GM19452 (cell line): ENCODE results near the gene UQCR11.
"Not testable (repeated sequence)": the region's sequence is repeated elsewhere in the genome, so short reads cannot be mapped to it uniquely, and the experiment has no call there.

Experiments
- ATAC-seq: cut with Tn5 transposase; IDR thresholded peaks from one replicate; pipeline ENCODE4 v1.9.1; 2021; ENCODE audit not compliant: unreplicated experiment

UQCR11 gene

GRCh38 chr19:1605236-1606137, at the start of gene UQCR11:
Gene UQCR11 (minus strand): TSS chr19:1605462. CDS start chr19:1605409, 53 bp downstream.
- ATAC-seq, result peak; percentile 88

- no peak for ATAC-seq
Measured at GRCh38 chr19:1654178-1654792, 49.0 kb upstream of the UQCR11 start.

- no peak for ATAC-seq
Measured at GRCh38 chr19:1653300-1653628, 48.0 kb upstream of the UQCR11 start.

- peak; percentile 65 for ATAC-seq
Measured at GRCh38 chr19:1652471-1653299, 47.4 kb upstream of the UQCR11 start, which contains the start of gene TCF3. Gene TCF3 (minus strand): TSS chr19:1652615. CDS start chr19:1650248, 2,367 bp downstream.

GRCh38 chr19:1651568-1652291, 46.5 kb upstream of the UQCR11 start:
- no peak for ATAC-seq

GRCh38 chr19:1650650-1651567, 45.6 kb upstream of the UQCR11 start:
- ATAC-seq, result no peak

GRCh38 chr19:1649706-1650649, 44.7 kb upstream of the UQCR11 start:
- no peak for ATAC-seq

GRCh38 chr19:1648920-1649541, 43.8 kb upstream of the UQCR11 start:
- ATAC-seq, result no peak

- ATAC-seq, result no peak
Measured at GRCh38 chr19:1648459-1648849, 43.2 kb upstream of the UQCR11 start.

GRCh38 chr19:1647501-1648458, 42.5 kb upstream of the UQCR11 start:
- ATAC-seq, result no peak

- ATAC-seq, result no peak
Measured at GRCh38 chr19:1646659-1647453, 41.6 kb upstream of the UQCR11 start.

GRCh38 chr19:1646149-1646548, 40.9 kb upstream of the UQCR11 start:
- no peak for ATAC-seq

- no peak for ATAC-seq
Measured at GRCh38 chr19:1645299-1645698, 40.0 kb upstream of the UQCR11 start.

- no peak for ATAC-seq
Measured at GRCh38 chr19:1644070-1644469, 38.8 kb upstream of the UQCR11 start.

- not testable (repeated sequence) for ATAC-seq
Measured at GRCh38 chr19:1640893-1641448, 35.7 kb upstream of the UQCR11 start.
